HG02571 (cell line): ENCODE data around the gene MBD2.
"Not testable (repeated sequence)": the region's sequence is repeated elsewhere in the genome, so short reads cannot be mapped to it uniquely, and the experiment has no call there.

Source experiments
- ATAC-seq: cut with Tn5 transposase; IDR thresholded peaks from one replicate; pipeline ENCODE4 v1.9.1; 2021; ENCODE audit warnings: mild to moderate bottlenecking, moderate library complexity; ENCODE audit not compliant: unreplicated experiment

The MBD2 gene

DNA sequence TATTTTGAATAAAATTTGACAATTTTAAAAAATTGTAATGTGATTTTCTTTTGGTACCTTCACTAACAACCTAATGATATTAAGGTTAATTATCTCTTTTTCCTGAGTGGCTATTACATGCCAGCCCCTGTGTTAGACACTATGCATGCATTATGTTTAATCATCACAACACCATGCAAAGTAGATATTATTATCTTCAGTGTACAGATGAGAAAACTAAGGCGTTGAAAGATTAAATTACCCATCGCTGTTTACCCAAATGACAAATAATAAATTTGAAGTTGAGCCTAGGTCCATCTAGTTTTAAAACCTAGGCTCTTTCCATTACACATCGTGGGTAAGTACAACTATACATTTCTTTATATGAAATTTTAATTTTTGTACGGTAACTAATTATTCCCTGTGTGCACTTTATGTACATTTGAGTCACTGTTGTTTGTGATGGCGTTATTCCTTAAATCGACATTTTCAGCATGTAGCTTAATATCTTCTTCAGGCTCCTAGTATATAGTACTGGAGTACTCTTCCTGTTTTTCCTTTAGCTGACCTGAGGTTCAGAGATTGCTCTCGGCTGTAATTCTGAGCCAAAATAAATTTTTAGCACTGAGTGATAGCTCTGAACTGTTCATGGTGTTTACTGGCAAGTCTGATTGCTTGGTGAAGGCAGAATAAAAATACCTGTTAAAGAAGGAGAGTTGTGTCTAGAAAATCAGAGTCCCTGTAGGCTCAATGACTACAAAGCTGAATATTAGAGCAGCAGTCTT lies 13.9 kb upstream of the MBD2 start:
- ATAC-seq = no peak

DNA sequence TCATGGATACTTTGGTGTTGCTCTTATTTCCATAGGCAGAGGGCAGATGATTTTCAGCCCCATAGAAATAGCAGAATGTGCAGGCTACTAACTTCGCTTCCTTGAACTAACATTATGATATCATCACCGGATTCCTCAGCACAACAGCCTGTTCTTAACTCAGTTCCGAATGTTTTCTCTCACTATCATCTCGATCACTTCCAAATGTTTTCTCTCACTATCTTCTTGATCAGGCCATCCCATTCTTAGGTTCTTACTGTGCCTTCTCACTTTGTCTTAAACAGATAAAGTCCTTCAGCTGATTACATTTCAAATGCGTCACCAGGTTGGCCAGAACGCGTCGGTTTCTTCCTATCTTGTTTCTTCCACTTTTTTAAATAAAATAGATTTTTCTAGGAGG lies 11.4 kb upstream of the MBD2 start:
- no peak for ATAC-seq

DNA sequence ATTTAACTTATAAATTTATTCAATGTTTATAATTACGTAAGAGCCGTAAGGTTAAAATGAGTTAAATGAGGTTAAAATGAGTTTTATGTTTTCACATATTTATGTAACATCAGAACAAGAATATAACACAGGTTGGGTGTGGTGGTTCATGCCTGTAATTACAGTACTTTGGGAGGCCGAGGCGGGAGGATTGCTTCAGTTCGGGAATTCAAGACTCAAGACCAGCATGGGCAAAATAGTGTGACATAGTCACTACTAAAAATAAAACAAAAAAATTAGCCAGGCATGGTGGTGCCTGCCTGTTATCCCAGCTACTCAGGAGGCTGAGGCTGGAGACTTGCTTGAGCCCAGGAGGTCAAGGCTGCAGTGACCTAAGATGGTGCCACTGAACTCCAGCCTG lies 9.3 kb upstream of the MBD2 start:
- ATAC-seq = no peak

DNA sequence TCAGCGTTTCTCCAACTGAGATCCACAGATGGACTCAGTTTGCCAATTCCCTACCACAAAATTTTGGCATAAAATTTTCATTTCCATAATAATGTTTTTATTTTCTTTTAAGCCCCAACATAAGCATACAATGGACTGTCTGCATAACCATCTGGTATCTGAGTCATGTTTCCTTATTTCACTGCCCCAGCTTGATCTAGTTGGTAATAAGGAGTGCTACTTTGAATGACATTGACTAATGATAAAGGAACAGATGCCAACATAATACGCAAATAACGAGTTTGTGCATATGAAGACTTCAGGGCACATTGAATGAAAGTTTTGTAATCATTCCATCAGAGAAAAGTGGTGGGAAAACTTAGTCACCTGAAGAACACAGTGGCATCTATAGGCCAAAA lies 8.8 kb upstream of the MBD2 start:
- no peak for ATAC-seq

DNA sequence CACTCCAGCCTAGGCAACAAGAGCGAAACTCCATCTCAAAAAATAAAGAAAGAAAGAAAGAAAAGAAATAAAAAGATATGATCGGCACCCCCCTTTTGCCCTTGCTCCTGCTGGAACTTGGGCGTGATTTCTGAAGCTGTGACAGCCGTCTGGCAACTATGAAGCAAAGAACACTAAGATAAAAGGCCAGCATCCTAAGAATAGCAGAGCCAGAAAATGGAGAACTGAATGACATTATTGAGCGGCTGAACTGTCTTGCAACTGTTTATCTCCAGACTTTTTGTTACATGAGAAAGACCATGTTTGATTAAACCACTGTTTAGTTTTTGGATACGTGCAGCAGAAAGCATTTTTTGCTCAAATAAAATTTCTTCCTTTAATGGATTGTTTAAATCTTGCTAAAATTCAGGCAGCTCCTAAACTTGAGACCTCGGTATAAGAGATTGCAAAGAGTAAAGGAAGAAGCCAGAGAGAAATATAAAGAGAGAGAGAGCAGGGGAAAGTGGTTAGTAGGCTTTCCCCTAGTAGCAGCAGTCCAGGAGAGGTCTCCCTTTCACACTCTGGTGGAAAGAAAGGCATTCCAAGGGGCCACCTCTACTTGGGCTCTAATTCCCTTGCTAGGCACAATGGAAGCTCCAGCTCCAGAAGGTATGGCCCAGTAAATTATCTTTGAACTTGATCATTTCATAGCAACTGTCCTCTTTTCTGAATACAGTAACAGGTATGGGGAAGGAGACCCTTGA lies 8.2 kb upstream of the MBD2 start:
- no peak for ATAC-seq

DNA sequence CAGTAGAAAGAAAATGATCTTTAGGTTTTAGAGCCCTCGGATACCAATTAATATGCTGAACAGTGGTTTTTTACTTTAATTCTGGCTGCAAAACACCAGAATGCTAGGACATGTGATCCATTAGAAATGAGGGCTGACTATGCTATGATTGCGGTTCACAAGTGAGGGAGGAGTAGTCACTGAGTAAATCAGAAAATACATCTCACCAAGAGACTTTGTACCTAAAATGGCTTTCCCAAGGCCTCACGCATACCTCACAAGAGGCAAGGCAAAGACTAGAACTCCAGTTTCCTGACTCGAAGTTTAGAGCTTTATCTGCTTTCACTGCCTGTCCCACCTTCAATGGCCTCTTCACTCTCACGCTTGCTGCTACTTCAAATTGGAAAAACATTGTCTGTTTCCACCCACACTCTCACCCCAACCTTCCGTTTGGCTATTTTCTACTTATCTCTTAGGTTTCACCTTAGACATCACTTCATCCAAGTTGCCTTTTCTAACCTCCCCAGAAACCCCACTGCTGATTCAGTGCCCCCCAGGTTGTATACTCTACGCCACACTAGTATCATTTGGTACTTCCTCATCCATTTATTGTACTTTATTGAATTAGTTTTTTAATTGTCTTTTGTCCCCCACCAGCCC lies 5.1 kb upstream of the MBD2 start:
- ATAC-seq = no peak

DNA sequence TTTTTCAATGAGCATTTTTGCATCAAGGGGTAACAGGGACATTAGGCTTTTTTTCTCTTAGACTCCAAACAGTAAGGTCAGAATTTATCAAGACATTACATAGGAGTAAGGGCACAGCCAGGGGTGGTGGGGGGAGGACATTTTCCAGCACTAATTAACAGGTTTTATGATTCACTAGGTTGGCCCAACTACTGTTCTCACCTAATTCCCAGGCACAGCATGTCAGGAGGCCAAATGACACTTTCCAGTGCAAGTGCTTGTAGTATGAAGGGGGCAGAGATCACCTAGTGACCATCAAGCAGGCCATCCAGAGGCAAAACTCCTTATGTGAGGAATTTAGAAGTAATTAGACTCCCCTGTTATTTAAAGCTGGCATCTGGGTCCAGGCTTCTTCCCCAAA lies 3.9 kb upstream of the MBD2 start:
- ATAC-seq = no peak

DNA sequence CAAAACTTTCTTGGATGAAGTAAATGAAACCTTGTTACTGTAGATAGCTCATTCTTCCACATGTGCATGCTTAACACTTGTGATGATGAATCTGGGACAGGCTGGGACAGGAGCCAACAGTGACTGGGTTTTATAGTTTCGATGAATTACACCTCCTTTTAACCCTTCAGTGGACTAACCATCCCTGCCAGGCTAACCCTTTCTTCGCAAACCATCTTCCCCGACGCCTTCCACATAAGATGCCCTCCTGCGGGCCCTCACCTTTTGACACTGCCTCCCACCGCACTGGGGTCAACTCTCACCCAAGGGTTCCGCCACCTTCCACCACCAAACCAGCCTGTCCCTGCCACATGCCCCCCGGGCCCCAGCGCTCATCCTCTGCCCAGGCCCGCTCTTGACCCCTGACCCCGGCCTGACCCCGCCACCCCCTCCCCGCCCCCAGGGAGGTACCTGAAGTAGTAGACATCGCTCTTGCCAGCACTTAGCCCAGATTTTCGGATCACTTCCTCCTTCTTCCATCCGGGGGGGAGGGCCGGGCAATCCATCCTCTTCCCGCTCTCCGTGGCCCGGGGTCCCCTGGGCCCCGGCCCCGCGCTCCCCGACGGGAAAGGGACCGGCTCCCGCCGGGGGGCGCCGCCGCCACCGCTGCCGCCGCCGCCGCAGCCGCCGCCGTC lies 764 bp downstream of the MBD2 start:
- ATAC-seq = peak; percentile 10

DNA sequence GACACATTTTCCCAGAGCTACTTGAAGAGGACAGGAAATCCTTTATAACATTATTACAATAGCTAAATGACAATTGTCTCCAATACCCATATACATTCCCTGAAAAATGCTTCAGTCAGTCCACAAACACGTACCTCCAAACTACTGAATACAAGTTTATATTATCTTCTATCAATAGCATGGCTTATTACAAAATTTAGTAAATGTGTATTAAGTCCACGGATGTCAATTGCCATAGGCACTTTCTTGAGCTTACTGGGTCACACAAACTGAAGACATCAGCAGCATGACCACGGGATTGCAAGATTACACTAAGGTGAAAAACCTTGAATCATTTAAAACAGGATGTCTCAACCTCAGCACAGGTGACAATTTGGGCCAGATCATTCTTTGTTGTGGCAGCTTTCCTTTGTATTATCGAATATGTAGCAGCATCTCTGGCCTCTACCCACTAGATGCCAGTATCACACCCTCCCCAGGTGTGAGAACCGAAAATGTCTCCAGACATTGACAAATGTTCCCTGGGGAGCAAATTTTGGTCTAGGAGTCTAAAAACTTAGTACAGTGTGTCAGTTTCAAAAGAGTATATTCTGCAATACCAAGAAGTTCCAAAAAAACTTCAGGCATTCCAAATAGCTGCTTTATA lies 1.4 kb downstream of the MBD2 start:
- peak; percentile 25 for ATAC-seq

DNA sequence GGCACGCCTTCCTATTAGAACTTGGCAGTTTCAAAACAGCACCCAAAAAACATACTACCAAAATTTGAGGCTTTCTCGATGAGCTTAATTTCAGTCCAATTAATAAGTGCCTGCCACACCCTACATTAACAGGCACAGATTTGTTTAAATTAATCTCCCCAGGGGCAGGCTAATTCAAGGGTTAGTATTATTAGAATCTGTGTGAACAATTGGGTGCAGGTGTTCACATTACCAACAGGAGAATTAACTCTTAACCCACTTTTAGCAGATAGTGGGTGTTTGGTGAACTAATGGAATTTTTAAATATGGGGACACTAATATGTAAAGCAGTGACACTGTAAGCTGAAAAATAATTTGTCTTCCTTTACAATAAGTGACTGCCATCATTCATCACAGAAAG lies 4.1 kb downstream of the MBD2 start:
- ATAC-seq = no peak

DNA sequence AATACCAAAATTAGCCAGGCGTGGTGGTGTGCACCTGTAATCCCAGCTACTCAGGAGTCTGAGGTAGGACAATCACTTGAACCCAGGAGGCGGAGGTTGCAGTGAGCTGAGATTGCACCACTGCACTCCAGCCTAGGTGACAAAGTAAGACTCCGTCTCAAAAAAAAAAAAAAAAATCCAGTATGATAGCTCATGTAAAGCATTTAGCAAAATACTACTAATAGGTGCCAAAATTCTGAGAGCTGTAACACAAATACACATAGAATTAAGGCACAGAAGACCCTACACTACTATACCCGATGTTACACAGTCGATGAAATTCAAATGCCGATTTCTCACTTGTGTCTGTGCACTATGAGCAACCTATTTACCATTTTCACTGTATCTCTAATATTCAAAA lies 5.7 kb downstream of the MBD2 start:
- not testable (repeated sequence) for ATAC-seq

DNA sequence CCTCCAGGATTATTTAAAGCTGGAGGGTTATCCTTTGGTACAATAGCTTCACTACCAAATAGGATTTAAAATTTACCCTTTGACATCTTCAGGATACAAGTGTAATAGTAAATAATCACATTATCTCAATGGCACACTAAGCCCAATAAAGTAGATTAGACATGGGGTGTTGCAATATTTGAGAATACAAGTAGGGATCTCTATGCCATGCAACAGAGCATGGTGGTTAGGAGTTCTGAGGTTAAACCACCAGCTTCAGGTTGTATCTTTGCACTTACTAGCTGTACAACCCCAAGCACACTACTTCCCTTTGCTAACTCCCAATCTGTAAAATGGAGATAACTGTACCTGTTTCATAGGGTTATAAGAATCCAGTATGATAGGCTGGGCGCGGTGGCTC lies 6.2 kb downstream of the MBD2 start:
- no peak for ATAC-seq

DNA sequence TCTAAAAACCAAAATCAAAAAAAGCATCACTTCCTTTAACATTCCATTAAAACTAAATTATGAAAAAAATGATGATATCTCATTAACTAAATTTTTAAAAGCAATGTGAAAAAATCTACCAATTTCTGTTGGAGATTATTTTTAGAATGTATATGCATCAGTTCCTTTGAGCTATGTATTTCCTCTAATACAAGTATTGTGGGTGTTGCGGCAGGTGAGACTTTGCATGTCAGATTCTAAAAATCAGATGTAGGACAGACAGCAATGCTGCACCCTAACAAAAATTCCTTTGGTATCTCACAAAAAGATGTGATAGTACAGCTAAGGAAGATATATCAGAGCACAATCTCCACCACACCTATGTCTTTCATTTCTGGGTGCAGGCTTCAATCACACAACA lies 6.8 kb downstream of the MBD2 start:
- no peak for ATAC-seq

DNA sequence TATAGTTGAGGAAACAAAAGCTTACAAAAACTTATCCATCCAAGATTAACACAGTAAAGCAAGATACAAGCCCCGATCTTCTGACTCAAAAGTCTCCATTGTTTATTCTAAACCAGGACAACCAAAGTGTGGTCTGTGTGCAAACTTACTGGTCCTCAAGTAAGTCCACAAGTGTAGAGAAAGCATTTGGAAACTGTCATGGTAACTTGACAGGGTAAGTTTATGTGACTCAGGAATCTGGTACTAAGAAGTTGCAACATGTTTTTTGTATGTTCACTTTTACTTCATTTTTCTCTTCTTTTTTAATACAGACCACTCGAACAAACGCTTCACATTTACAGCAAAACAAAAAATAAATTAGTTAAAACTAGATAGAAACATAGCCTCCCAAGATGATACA lies 9.4 kb downstream of the MBD2 start:
- no peak for ATAC-seq

DNA sequence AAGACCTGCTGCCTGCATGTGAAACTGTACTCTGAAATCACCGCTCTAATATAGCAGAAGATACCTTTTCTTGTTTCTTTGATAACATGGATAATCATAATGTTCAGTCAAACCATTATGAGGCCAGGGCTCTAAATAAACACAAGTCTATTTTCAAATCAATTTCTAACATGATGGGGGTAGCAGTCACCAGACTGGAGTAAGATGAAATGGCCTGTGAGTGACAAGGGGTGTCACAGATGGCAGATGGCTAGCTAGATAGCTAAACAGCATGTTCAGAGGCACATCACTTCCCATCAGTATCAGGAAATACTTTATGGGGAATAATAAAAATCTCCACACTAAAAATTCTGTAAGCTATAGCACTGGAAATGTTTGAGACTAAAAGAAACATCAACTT lies 14.0 kb downstream of the MBD2 start:
- ATAC-seq = peak; percentile 25

DNA sequence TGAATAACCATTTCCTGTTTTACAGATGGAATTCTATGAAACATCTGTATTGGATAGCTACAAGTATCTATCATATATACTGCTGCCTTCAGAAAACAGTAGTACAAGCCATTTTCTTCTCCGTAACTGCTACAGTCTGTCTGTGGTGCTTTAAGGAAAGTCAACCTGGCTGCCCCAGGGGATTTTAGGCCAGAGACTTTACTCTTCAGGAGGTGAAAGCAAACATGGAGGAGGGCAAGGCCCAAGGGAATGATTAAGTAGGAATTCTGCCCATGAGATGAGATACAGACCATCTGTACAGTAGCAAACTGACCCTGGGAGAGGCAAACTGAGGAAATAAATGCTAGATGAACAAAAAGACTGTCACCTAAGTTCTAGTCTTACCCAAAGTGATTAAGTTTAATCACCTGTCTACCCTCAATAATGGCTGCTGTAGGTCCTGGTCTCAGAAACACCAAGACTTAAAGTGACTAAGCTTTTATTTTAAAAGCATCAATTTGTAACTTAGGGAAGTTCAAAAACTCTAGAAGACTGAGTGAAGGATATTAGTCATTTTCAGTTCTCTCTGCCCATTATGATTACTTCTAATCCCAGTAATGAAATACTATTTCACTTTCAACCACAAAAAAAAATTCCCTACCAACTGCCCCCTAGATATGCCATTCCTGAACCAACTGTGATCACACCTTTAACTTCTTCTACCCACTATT lies 14.8 kb downstream of the MBD2 start:
- ATAC-seq = peak; percentile 79

DNA sequence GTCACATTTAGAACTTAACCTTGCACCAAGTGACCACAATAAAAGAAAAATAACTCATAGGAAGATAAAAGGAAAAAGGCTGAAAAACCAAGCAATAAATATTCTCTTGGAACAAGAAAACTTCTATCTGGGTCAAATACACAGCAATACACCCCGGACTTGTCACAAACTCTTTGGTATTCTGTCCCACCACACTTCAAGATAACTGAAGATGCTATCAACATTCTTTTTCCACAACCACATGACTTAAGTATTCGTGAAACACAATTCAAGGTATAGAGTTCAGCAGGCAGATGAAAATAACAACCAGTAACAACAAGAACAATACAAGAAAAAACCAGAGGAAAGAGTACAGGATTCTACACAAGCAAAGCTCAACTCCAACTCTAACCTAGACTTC lies 18.0 kb downstream of the MBD2 start:
- no peak for ATAC-seq

DNA sequence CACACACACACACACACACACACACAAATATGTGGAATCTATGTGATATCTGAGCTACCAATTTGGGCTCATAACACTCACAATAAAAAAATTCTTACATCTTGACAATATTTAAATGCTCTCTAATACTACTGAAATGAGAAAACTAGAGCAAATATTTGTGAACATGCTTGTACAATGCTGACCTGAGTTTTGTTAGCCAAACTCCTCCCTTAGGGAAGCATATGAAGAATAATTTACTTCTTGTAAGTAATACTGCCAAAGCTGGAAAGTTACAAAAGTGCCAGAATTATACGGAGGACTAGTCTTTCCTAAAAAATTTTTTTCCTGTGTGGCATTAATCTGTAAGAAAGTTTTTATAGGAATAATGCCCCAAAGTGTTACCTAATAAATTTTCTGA lies 18.5 kb downstream of the MBD2 start:
- no peak for ATAC-seq

DNA sequence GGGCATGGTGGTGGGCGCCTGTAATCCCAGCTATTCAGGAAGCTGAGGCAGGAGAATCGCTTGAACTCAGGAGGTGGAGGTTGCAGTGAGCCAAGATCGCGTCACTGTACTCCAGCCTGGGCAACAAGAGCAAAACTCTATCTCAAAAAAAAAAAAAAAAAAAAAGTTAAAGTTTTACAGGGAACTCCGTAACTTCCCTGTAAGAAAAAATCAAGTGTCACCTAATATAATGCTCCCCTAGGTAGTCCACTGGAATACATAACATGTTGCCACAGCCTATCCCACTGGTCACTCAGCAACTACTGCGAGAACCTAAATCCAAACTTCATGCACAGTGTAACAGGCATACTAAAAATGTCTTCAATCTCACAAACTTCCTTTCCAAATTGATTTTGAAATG lies 19.0 kb downstream of the MBD2 start:
- not testable (repeated sequence) for ATAC-seq

DNA sequence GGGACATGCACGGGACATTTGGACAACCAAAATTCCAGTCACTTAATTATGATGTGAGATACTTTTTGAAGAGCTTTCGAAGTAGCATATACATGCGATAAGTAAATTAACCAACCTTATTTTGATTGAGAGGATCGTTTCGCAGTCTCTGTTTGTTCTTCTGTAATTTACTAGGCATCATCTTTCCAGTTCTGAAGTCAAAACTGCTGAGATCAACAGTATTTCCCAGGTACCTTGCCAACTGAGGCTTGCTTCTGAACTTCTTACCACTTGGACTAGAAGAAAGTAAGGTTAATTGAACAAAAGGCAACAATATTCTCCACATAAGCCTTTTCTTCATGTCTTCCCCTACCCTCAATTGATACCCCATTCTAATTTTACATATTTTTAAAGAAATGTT lies 19.6 kb downstream of the MBD2 start:
- ATAC-seq = no peak
